ENCODE results near the gene CFAP61.
"Not testable (repeated sequence)": the region's sequence is repeated elsewhere in the genome, so short reads cannot be mapped to it uniquely, and the experiment has no call there.

The CFAP61 gene

GRCh38 chr20:20211274-20211987, 159.1 kb downstream of the CFAP61 start:
- DNase-seq, result no peak

- DNase-seq, result no peak
Observed at GRCh38 chr20:20211988-20212518, 159.7 kb downstream of the CFAP61 start.

- DNase-seq, result no peak
Observed at GRCh38 chr20:20212675-20213096, 160.4 kb downstream of the CFAP61 start.

GRCh38 chr20:20213526-20214121, 161.3 kb downstream of the CFAP61 start:
- DNase-seq, result no peak

- DNase-seq, result no peak
Observed at GRCh38 chr20:20214757-20215275, 162.5 kb downstream of the CFAP61 start.

- DNase-seq, result no peak
Observed at GRCh38 chr20:20215976-20216727, 163.8 kb downstream of the CFAP61 start.

- DNase-seq, result no peak
Observed at GRCh38 chr20:20216941-20217340, 164.6 kb downstream of the CFAP61 start.

GRCh38 chr20:20217621-20218020, 165.3 kb downstream of the CFAP61 start:
- no peak for DNase-seq

GRCh38 chr20:20218106-20218505, 165.8 kb downstream of the CFAP61 start:
- not testable (repeated sequence) for DNase-seq

GRCh38 chr20:20219016-20219415, 166.7 kb downstream of the CFAP61 start:
- no peak for DNase-seq

GRCh38 chr20:20220134-20220533, 167.8 kb downstream of the CFAP61 start:
- no peak for DNase-seq

GRCh38 chr20:20223981-20224380, 171.6 kb downstream of the CFAP61 start:
- no peak for DNase-seq

- no peak for DNase-seq
Observed at GRCh38 chr20:20224806-20225205, 172.5 kb downstream of the CFAP61 start.

- DNase-seq, result no peak
Observed at GRCh38 chr20:20225325-20226043, 173.2 kb downstream of the CFAP61 start.

- DNase-seq, result no peak
Observed at GRCh38 chr20:20226554-20226953, 174.2 kb downstream of the CFAP61 start.

- no peak for DNase-seq
Observed at GRCh38 chr20:20227013-20227571, 174.8 kb downstream of the CFAP61 start.

GRCh38 chr20:20228351-20228750, 176.0 kb downstream of the CFAP61 start:
- DNase-seq, result no peak

GRCh38 chr20:20229595-20229994, 177.3 kb downstream of the CFAP61 start:
- DNase-seq, result no peak

GRCh38 chr20:20230741-20231140, 178.4 kb downstream of the CFAP61 start:
- DNase-seq, result no peak

- DNase-seq, result no peak
Observed at GRCh38 chr20:20231528-20232298, 179.4 kb downstream of the CFAP61 start.

GRCh38 chr20:20233041-20233514, 180.7 kb downstream of the CFAP61 start:
- DNase-seq, result no peak

Data from activated CD4-positive, alpha-beta T cell treated with anti-CD3 and anti-CD28 coated beads for 4 hours (primary cell).